ENCODE results near the gene CTSZ.
"Not testable (repeated sequence)": the region's sequence is repeated elsewhere in the genome, so short reads cannot be mapped to it uniquely, and the experiment has no call there.

Gene CTSZ

DNA sequence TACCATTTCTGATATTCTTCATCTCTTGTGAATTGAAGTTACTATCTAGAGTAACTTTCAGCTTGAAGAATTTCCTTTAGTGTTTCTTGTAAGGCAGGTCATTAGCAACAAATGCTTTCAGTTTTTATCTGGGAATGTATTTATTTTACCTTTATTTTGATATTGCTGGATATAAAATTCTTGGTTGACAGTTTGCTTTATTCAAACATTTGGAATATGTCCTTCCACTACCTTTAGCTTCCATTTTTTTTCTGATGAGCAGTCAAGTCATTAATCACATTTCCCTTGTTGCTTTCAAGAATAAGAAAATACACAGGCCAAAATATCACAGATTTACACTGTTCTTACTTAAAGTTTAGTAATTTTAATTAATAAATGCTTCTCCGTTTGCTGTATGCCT lies 31.7 kb downstream of the CTSZ start:
- DNase-seq: no peak

DNA sequence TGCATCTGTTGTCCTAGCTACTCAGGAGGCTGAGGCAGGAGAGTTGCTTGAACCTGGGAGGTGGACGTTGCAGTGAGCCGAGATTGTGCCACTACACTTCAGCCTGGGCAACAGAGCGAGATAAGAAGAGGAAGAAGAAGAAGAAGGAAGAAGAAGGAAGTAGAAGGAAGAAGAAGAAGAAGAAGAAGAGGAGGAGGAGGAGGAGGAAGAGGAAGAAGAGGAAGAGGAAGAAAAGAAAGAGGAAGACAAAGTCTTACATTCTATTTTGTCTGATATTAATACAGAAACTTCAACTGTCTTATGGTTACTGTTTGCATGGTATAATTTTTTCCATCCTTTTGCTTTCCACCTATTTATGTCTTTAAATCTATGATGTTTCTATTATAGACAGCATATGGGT lies 33.2 kb downstream of the CTSZ start:
- no peak for DNase-seq

DNA sequence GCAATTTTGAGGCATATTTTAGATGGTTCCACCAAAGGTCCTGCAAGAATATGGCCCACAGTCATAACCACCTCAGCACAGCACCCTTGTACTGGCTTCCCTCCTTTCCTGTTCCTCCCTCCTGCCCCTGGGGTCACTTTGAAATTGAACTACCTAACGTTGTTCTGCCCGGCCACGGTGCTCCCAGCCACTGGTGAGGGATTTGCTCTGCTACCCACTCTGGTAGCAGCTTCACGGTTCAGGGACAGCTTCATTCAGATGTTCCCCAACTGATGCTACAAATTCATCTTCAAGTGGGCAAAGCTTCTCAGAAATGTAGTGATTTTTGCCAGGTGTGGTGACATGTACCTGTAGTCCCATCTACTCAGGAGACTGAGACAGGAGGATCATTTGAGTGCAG lies 33.9 kb downstream of the CTSZ start:
- no peak for DNase-seq

DNA sequence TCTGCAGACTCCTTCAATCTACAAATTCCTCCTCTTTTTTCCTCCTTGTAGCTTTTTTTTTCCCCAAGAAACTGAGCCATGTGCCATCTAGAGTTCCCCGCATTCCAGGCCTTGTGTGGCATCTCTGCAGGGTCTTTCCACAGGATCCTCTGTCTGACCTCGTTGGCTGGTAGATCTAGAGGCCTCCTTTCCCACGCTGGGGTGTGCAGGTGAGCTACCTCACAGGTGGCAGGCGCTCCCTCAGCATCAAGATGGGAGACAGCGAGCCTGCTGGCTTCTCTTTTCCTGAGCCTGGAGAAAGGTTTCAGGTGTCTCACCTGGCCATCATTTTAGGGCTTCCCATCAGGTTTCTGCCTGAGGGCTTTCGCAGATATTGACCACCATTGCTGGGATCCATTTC lies 35.6 kb downstream of the CTSZ start:
- DNase-seq: no peak

DNA sequence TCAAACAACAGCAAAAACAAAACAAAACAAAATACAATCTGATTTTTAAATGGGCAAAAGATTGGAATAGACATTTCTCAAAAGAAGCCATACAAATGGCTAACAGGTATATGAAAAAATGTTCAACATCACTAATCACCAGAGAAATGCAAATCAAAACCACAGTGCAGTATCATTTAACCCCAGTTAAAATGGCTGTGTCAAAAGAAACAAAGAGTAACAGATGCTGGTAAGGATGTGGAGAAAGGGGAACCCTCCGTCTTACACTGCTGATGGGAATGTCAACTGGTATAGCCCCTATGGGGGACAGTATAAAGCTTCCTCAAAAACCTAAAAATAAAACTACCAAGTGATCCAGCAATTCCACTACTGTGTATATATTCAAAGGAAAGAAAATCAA lies 36.9 kb downstream of the CTSZ start:
- no peak for DNase-seq

DNA sequence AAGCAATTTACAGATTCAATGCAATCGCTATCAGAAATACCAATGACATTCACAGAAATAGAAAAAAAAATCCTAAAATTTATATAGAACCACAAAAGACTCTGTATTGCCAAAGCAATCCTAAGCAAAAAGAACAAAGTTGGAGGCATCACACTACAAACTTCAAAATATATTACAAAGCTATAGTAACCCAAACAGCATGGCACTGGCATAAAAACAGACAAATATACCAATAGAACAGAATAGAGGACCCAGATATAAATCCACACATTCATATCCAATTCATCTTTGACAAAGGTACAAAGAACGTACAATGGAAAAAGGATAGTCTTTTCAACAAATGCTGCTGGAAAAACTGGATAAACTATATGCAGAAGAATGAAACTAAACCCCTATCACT lies 37.6 kb downstream of the CTSZ start:
- DNase-seq: no peak

DNA sequence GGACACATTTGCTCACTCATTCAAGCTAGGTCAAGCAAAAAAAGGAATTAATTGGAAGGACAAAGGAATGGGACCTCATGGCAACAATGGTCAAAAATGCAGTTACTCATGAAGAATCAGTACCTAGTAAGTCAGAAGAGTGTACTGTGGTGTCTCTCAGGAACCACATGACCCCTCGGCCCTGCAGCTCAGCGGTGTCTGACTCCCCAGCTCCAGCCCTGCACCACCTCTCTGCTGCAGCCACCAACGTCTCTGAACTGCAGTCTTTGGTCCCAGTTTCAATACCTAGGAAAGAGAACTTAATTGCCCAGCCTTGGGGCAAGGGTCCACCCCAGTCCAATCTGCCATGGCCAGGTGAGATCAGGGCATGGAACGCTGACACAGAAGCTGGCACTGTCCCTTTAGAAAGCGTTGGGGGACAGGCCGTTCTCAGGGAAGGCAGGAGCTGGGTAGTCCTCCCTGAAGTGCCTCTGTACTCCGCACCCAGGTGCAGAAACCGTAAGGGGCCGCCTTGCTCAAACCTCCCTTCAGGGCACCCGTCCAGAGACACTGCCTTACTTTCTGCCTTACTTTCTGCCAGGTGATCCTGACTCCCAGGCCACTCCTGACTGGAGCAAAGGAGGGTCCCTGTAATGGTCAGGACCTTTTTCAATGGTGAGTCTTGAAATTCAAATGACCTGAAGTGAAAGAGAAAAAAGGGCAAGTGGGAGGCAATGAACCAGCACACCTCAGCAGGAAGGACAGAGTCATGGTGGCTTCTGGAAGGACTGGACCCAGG lies 39.2 kb downstream of the CTSZ start:
- DNase-seq: no peak

DNA sequence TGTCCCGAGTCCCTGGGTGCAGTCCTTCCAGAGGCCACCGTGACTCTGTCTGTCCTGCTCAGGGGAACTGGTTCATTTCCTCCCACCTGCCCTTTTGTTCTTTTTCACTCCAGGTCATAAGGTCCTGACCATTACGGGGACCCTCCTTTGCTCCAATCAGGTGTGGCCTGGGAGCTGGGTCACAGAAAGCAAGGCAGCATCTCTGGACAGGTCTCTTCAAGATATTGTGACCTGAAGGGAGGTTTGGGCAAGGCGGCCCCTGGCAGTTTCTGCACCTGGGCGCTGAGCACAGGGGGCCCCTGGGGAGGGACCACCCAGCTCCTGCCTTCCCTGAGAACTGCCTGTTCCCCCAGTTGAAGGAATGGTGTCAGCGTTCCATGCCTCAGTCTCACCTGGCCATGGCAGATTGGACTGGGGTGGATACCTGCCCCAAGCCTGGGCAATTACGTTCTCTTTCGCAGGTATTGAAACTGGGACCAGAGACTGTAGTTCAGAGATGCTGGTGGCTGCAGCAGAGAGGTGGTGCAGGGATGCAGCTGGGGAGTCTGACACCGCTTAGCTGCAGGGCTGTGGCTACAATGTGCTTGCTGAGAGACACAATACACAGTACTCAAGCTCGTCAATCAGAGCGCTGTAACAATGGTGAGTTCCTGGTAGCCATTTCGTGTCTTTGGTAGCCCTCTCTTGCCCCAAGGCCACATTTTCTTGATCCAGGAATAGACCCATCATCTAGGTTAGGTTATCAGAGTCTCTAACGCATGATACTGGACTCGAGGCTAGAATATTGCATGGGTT lies 41.6 kb downstream of the CTSZ start:
- no peak for DNase-seq

DNA sequence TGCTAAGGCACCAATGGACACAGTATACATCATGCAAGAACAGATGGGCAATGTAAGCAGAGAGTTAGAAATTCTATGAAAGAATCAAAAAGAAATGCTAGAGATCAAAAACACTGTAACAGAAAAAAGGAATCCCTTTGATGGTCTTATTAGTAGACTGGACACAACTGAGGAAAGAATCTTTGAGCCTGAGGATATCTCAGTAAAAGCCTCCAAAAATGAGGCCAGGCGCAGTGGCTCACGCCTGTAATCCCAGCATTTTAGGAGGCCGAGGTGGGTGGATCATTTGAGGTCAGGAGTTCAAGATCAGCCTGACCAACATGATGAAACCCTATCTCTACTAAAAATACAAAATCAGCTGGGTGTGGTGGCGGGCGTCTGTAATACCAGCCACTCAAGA lies 43.1 kb downstream of the CTSZ start:
- not testable (repeated sequence) for DNase-seq

DNA sequence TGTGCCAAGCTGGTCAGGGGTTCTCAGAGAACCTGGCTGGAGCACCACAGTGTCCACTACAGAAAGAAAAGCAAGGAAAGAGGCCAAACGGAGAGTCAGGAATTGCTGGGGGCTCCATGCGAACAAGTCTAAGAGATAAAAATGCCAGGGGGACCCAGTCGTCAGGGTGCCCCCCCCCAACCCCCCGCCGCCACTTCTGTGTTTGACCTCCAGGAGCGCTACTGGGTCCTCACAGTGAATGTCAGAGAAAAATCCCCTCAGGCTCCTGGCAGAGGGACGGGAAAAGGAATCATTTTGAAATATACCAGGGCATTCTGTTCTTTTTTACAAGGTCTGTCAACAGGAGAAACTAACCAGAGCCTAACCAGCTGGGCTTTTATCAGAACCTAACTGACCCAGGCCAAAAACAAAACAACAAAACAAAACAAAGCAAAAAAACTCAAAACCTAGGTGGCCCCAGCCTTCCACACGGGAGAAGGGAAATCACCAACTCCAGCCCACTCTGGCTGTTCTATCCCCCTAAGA lies 43.9 kb downstream of the CTSZ start:
- DNase-seq: no peak

DNA sequence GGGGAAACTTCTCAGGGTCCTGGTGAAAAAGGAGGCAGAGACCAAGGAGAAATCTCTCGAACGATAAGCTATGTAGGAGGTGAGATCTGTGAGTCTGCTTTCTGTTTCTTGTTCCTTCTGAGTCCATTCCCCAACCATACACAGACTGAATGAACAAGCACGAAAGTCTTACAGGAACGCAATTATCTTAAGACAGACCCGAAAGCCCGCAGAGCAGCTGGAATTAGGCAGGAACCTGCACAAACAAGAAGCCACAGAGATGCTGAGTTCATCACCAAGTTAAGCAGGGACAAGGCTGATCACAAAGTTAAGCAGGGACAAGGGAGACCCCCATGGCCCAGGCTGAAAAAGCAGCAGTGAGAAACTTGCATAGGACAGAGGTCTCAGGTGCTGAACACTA lies 47.4 kb downstream of the CTSZ start:
- no peak for DNase-seq

DNA sequence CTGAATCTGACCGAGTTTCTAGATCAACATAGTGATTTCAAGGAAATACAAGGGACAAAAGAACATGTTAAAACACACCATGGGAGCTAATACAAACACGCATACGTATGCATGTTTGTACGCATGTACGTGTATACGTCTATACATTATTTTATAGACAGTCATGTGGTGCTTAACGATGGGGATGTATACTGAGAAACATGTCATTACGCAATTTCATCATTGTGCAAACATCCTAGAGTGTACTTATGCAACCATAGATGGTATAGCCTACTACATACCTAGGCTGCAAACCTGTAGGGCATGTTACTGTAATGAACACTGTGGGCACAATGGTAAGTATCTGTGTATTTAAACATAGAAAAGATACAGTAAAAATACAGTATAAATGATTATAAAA lies 51.0 kb downstream of the CTSZ start:
- DNase-seq: no peak

DNA sequence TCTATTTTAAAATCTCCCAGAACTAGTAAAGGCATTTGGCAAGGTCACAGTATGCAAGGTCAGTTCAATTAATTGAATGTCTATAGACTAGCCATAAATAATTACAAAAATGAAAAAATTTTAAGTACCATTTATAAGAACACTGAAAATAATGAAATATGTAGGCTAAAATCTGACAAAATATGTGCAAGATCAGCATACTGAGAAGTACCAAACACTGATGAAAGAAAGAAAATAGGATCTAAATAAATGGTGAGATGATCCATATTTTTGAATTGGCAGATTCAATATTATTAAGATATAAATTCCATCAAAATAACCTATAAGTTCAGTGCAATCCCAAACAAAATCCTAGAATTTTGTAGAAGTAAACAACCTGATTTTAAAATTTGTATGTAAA lies 54.0 kb downstream of the CTSZ start:
- no peak for DNase-seq

DNA sequence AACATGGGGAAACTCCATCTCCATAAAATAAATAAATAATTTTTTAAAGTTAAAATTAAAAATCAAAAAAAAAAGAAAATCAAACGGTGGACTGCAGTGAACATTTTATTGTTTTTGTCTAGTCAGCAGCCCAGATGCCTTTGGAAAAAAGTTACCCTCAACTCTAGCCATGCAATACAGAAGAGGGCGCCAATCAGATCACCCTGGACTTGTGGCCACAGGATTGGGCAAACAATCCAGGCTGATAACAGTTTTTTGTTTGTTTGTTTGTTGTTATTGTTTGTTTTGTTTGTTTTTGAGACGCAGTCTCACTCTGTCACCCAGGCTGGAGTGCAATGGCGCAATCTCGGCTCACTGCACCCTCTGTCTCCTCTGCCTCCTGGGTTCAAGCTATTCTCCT lies 56.5 kb downstream of the CTSZ start:
- no peak for DNase-seq

DNA sequence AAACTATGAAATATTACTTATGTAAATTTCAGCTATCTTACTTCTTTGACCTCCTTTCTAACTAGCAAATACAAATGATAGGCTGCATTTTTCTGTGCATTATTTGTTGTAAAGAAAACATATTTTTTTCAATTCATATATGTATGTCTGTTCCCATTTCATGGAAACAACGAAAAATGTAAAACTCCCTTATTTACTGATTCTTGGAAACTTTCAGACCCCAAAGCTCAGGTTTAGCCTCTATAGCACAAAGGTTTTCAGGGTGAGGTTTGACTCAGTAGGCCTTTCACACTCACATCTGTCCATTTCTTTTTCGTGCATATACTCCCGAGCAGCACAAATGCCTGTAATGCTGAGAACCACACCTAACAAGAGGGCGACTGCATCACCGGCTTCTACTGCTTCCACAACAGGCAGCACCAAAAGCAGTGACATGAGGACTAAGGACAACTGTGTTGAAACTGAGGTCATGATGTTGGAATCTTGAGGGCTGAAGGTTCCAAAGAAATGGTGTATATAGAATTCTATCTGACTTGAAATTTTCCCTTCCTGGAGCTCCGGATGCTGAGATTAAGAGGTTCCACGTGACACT lies 59.2 kb downstream of the CTSZ start:
- DNase-seq: not testable (repeated sequence)

DNA sequence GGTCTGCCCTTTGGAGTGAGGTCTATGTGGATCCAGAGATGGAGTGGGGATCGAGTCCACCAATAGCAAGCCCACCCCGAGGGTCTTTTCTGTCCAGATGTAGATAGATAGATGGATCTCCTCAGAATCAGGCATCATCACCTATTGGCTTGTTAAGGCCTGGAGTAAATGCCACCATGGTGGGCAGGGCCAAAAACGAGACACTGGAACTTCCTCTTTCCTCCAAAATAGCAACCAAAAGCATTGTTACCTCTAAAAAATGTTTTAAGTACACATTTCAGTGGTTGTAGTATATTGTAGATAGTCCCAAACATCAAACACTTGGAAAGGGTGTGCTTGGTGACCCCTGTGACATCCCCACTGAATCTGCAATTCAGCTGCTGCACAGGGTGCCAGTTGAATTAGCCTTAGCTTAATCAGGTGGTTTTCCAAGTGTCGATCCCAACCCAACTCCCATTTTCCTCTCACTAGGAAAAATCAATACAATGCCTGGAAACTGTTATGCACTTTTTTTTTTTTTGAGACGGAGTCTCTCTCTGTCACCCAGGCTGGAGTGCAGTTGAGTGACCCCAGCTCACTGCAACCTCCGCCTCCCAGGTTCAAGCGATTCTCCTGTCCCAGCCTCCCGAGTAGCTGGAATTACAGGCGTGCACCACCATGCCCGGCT lies 61.0 kb downstream of the CTSZ start:
- DNase-seq: no peak
